Adrenal gland (tissue), 12 donors: Measurements from ENCODE around the gene ZNF691. TPM values are rescaled to one million over a fixed set of nuclear protein-coding genes. Genes with fewer than 3 reads are reported as not detected.
"Not testable (repeated sequence)": the region's sequence is repeated elsewhere in the genome, so short reads cannot be mapped to it uniquely, and the experiment has no call there.

Experiments
- DNase-seq, 7 donors: peaks; one replicate each; pipeline ENCODE4 v3.0.0-alpha.2; 2019 to 2020
- H3K27ac ChIP-seq, 5 donors: fragments of 200-600 bp; sonication (generic) in 4 of 5; 1 replicate in 3 of 5; 2 replicates in 2 of 5; pipeline versions ENCODE4 v1.5.1 to v1.8.0; 2016 to 2020; ENCODE audit warnings: mild to moderate bottlenecking in 1 of 5
- H3K27me3 ChIP-seq: fragments of 200-600 bp; 2 replicates; pipeline ENCODE4 v1.8.0; 2021
- H3K36me3 ChIP-seq, 2 donors: fragments of 200-600 bp; replicated peaks in 1 of 2; 1 replicate in 1 of 2; 2 replicates in 1 of 2; pipeline versions ENCODE4 v1.5.1 to v1.8.0; 2018 to 2022
- H3K4me1 ChIP-seq, 2 donors: fragments of 200-600 bp; replicated peaks in 1 of 2; 1 replicate in 1 of 2; 2 replicates in 1 of 2; pipeline versions ENCODE4 v1.5.1 to v1.8.0; 2018 to 2021
- H3K4me3 ChIP-seq, 4 donors: fragments of 200-600 bp; sonication (generic) in 3 of 4; one replicate each; pipeline ENCODE4 v1.5.1; 2016 to 2018
- H3K9me3 ChIP-seq, 3 donors: fragments of 200-600 bp; sonication (generic) in 1 of 3; replicated peaks in 1 of 3; 1 replicate in 2 of 3; 2 replicates in 1 of 3; pipeline versions ENCODE4 v1.5.1 to v1.8.0; 2016 to 2021
- POLR2A ChIP-seq, 2 donors: fragments of 450-650 bp; IDR thresholded peaks; one replicate each; pipeline ENCODE4 v1.6.1; 2017; ENCODE audit warnings: antibody characterized with exemption in 2 of 2, mild to moderate bottlenecking in 2 of 2, moderate library complexity in 1 of 2
- WGBS, 4 donors: extraction: QIAGEN DNeasy Blood & Tissue Kit in 2 of 4; methylation state at CpG; one replicate each; pipeline versions ENCODE4 v1.1.5 to v1.1.7; 2013 to 2017; 5-methylcytosine and 5-hydroxymethylcytosine counted together
- intact Hi-C, 2 donors: fragments of 100-400 bp; cut with DNase I; formaldehyde crosslinking; loops; one replicate each; pipeline versions ENCODE4 v1.14.1 to v1.15.0; 2022 to 2023
- polyA plus RNA-seq, 3 donors: library from polyadenylated mRNA; stranded (reverse); fragments of 200-250 nt in 2 of 3; fragments of 350-450 nt in 1 of 3; fragmentation: Illumina TruSeq in 1 of 3; extraction: RNeasy Lipid Tissue Mini Kit (QIAGEN cat#74804) in 1 of 3; gene quantifications; one replicate each; pipeline ENCODE4 v1.2.3, GENCODE V29; 2013 to 2014
- total RNA-seq, 9 donors: library from RNA; depleted of rRNA in 4 of 9; stranded (reverse); fragments of >200 nt in 4 of 9; fragments of 120-200 nt in 1 of 9; fragmentation: NEBNext Ultra II Directional in 1 of 9; extraction: Animal tissue kit (Norgen Biotek cat#: 25700) in 1 of 9; gene quantifications; one replicate each; pipeline versions ENCODE4 v1.1.0 to v1.2.4, GENCODE V29; 2013 to 2023
- TF ChIP-seq, protein P1 (sequence below), 6 experiments: fragments of 450-650 bp in 4 of 6; fragments of 200-600 bp in 2 of 6; sonication (generic) in 1 of 6; IDR thresholded peaks; 1 replicate in 5 of 6; 2 replicates in 1 of 6; pipeline versions ENCODE4 v1.5.1 to v1.8.0; 2016 to 2021; ENCODE audit warnings: antibody characterized with exemption in 6 of 6, mild to moderate bottlenecking in 2 of 6, moderate library complexity in 1 of 6
- donor health status: healthy with polysubstance abuse.
- donor health status: Bipolar disorder and iron deficiency.
- donor health status: DM: yes; HTN: yes; CAD: no.
- donor health status: DM: no; HTN: no; CAD: no.
- donor health status: DM: no; HTN: no; CAD: no.
- donor health status: DM: yes; HTN: yes; CAD: no.

The ZNF691 gene
- total and polyA plus RNA-seq, 12 donors: 7.6 to 23.6 (median 14.6) TPM

GRCh38 chr1:42852608-42852980 lies 6.2 kb downstream of the ZNF691 start:
- Histone ChIP-seq H3K27me3 (no peaks in the 10 kb centered on the region), H3K27ac (no peak overlapping the region), H3K4me3 (no peak overlapping the region), H3K9me3 (no peaks in the 10 kb centered on the region), H3K4me1 (peaks cover 0 to 7% of the 10 kb centered on the region in 2 donors), H3K36me3 (peaks cover 0 to 7% of the 10 kb centered on the region in 2 donors)
- no peak for TF ChIP-seq POLR2A (IDR thresholded peaks at IDR 0.05)
- TF ChIP-seq, protein P1, sequence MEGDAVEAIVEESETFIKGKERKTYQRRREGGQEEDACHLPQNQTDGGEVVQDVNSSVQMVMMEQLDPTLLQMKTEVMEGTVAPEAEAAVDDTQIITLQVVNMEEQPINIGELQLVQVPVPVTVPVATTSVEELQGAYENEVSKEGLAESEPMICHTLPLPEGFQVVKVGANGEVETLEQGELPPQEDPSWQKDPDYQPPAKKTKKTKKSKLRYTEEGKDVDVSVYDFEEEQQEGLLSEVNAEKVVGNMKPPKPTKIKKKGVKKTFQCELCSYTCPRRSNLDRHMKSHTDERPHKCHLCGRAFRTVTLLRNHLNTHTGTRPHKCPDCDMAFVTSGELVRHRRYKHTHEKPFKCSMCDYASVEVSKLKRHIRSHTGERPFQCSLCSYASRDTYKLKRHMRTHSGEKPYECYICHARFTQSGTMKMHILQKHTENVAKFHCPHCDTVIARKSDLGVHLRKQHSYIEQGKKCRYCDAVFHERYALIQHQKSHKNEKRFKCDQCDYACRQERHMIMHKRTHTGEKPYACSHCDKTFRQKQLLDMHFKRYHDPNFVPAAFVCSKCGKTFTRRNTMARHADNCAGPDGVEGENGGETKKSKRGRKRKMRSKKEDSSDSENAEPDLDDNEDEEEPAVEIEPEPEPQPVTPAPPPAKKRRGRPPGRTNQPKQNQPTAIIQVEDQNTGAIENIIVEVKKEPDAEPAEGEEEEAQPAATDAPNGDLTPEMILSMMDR (IDR thresholded peaks at IDR 0.05): no peak
- no peak for DNase-seq
- 48 to 50% (median 49%) methylated on average over 2 of the region's 2 CpGs for WGBS, 4 donors
- intact Hi-C loops: no loop called here

DNA sequence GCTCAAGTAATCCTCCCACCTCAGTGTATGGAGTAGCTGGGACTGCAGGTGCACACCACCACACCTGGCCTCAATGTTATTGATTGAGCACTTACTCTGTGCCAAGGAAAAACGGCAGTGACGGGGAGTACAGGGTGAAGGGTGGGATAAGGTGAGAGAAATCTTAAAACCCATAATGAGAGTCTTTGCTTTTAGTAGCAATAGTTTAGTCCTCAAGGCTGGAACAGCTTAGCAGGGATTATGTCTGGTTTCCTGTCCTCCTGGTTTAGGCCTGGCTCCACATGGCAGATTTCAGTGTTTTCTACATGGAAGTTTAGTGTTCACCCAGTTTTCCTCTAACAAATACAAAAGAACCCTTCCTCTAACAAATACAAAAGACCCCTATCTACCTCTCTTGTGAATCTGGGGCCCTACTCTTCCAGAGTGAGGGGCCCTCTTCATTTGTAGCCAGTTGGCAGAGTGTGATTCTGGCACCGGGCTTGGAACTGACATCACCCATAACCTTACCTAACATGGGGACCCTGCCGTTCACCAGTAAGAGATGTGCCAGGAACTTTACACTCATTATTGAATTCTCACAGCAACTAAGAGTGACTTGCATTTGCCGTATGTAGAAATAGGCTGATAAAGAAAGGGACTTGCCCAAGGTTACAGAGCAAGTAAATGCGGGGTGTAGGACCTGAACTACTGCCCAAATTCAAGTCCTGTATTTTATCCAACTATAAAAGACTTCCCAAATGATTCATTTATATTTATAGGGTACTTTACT lies 6.9 kb downstream of the ZNF691 start:
- Histone ChIP-seq H3K27ac (peak overlapping the region in 1 of 5 donors; percentile 6), H3K36me3 (peaks cover 0 to 7% of the 10 kb centered on the region in 2 donors), H3K9me3 (no peaks in the 10 kb centered on the region), H3K27me3 (no peaks in the 10 kb centered on the region), H3K4me3 (no peak overlapping the region), H3K4me1 (peaks cover 0 to under 1% of the 10 kb centered on the region in 2 donors)
- intact Hi-C loops: no loop called here
- TF ChIP-seq POLR2A (IDR thresholded peaks at IDR 0.05): no peak
- TF ChIP-seq, protein P1 (IDR thresholded peaks at IDR 0.05): no peak
- DNase-seq: no peak
- 67 to 73% (median 72%) methylated on average over 6 of the region's 6 CpGs for WGBS, 4 donors

DNA sequence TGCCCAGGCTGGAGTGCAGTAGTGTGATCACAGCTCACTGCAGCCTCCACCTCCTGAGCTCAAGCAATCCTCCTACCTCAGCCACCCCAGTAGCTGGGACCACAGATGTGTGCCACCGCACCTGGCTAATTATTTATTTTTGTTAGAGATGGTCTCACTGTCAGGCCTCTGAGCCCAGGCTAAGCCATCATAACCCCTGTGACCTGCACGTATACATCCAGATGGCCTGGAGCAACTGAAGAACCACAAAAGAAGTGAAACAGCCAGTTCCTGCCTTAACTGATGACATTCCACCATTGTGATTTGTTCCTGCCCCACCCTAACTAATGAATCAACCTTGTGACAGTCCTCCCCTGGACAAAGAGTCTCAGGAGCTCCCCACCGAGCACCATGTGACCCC lies 10.1 kb downstream of the ZNF691 start:
- 87 to 94% (median 93%) methylated on average over 3 of the region's 3 CpGs for WGBS, 4 donors
- DNase-seq, H3K4me3 ChIP-seq, H3K27ac ChIP-seq, H3K27me3 ChIP-seq, intact Hi-C loops, H3K36me3 ChIP-seq, H3K9me3 ChIP-seq, H3K4me1 ChIP-seq: not testable (repeated sequence)

DNA sequence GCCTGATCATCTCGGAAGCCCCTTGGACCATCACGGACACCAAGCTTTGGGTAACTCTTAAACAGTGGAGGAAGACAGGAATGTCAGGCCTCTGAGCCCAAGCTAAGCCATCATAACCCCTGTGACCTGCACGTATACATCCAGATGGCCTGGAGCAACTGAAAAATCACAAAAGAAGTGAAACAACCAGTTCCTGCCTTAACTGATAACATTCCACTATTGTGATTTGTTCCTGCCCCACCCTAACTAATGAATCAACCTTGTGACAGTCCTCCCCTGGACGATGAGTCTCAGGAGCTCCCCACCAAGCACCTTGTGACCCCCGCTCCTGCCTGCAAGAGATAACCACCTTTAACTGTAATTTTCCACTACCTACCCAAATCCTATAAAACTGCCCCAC lies 13.0 kb downstream of the ZNF691 start:
- WGBS, 4 donors: 78 to 81% (median 79%) methylated on average over 5 of the region's 5 CpGs
- H3K36me3 ChIP-seq, H3K27ac ChIP-seq, H3K9me3 ChIP-seq, H3K27me3 ChIP-seq, H3K4me1 ChIP-seq, DNase-seq, H3K4me3 ChIP-seq, intact Hi-C loops: not testable (repeated sequence)

DNA sequence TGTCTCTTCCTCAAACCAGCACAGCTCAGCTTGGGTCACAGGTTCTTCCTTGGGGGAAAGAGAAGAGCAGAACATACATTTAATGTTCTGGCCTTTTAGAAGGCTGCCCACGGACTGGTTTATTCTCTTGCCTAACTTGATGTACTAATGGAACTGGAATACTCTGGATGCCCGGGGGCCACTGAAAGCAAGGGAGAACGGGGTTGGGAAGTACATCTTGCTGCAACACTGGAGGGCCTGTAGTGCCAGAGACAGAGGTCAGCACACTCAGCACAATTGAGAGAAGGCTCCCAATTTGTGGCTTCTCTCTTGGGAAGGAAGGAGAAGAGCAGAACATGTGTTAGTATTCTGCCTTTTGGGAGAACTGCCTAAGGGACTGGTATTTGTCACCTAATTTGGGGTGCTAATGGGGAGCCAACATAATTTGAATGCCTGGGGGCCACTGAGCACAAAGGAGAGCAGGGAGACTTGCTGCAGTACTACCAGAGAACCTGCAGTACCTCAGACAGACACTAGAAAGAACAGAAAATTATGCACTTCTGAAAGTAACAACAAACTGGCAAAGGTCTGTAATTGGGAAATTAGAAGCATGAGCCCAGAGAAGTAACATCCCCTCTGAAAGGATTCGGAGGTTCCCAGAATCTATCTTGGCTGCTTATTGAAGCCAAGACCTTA lies 14.1 kb downstream of the ZNF691 start:
- Histone ChIP-seq H3K4me3 (no peak overlapping the region), H3K36me3 (no peaks in the 10 kb centered on the region), H3K4me1 (no peaks in the 10 kb centered on the region), H3K27me3 (no peaks in the 10 kb centered on the region), H3K27ac (no peak overlapping the region), H3K9me3 (peaks cover 0 to 3% (median 0%) of the 10 kb centered on the region in 3 donors)
- no peak for DNase-seq
- TF ChIP-seq, protein P1 (IDR thresholded peaks at IDR 0.05): no peak
- no peak for TF ChIP-seq POLR2A (IDR thresholded peaks at IDR 0.05)
- 58 to 82% (median 67%) methylated on average over 4 of the region's 4 CpGs for WGBS, 4 donors
- intact Hi-C loops: no loop called here
